Colonic mucosa (tissue), 4 donors: ENCODE measurements around the gene ARHGEF12. TPM values are rescaled to one million over a fixed set of nuclear protein-coding genes. Genes with fewer than 3 reads are reported as not detected.

ENCODE experiments used
- DNase-seq: peaks from one replicate; pipeline ENCODE4 v3.0.0-alpha.2; 2020
- H3K27ac ChIP-seq: fragments of 200-600 bp; one replicate; pipeline ENCODE4 v1.8.0; 2021
- H3K27me3 ChIP-seq: fragments of 200-600 bp; one replicate; pipeline ENCODE4 v1.8.0; 2021
- H3K36me3 ChIP-seq: fragments of 200-600 bp; one replicate; pipeline ENCODE4 v1.8.0; 2021
- H3K4me1 ChIP-seq: fragments of 200-600 bp; one replicate; pipeline ENCODE4 v1.8.0; 2021; ENCODE audit warnings: mild to moderate bottlenecking
- H3K4me3 ChIP-seq: fragments of 200-600 bp; one replicate; pipeline ENCODE4 v1.8.0; 2021
- H3K9ac ChIP-seq, 2 donors: one replicate each; pipeline ENCODE4 v1.7.0; 2013; ENCODE audit warnings: control low read depth in 2 of 2, low read depth in 2 of 2, low read length in 2 of 2
- H3K9me3 ChIP-seq: fragments of 200-600 bp; one replicate; pipeline ENCODE4 v1.8.0; 2021
- intact Hi-C: fragments of 100-400 bp; cut with DNase I; formaldehyde crosslinking; loops from one replicate; pipeline ENCODE4 v1.14.1; 2022
- total RNA-seq, 2 donors: library from RNA; stranded (reverse); fragmentation: NEBNext Ultra II Directional in 1 of 2; extraction: Animal tissue kit (Norgen Biotek cat#: 25700) in 1 of 2; gene quantifications; one replicate each; pipeline ENCODE4 v1.2.1, GENCODE V29; 2021
- TF ChIP-seq, protein P1 (sequence below): fragments of 200-600 bp; IDR thresholded peaks from one replicate; pipeline ENCODE4 v1.8.0; 2022; ENCODE audit warnings: antibody characterized with exemption, mild to moderate bottlenecking
- donor health status: healthy.
- donor health status: DM: no; HTN: no; CAD: no.
- donor health status: DM: no; HTN: no; CAD: no.

Gene ARHGEF12
- 100 to 1,000 TPM in 1 of 2 donors, 10 to 100 TPM in 1; 66.7 to 103 TPM for total RNA-seq

DNA sequence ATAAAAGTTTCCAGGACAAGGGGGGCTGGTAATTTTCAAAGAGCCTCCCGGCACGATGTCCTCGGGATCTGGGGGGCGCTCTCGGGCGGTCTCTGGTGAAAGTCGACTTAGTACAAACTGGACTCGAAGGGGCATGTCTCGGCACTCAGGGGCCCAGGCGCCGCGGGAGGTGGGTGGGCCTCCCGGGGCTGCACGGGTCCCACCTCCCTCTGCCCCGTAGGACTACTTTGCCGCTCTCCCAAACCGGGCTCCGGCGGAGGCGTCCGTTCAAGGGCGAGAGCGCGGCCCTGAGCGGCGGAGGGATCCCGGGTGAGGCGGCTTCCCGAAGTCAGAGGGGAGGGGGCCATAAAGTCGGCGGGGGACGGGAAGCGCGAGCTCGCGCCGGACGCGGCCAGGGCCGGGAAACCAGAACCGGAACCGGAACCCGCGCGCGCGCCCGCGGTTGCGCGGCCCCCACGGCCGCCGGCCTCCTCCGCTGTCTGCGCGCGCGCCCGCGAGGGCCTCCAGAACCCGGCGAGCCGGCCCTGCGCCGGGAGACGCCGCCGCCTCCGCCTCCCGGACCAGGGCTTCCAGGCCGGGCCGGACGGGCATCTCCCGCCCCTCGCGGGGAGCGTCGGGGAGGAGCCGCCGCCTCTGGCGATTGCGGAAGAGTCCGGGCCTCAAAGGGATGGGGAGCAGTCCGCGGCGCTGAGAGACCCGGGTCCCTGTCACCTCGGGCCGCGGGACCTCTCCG lies at the start of gene ARHGEF12:
TSS of gene ARHGEF12 (plus strand) at position 506 of the 733 bp plus-strand sequence. CDS start 831 bp downstream, outside the sequence.
- TF ChIP-seq, protein P1, sequence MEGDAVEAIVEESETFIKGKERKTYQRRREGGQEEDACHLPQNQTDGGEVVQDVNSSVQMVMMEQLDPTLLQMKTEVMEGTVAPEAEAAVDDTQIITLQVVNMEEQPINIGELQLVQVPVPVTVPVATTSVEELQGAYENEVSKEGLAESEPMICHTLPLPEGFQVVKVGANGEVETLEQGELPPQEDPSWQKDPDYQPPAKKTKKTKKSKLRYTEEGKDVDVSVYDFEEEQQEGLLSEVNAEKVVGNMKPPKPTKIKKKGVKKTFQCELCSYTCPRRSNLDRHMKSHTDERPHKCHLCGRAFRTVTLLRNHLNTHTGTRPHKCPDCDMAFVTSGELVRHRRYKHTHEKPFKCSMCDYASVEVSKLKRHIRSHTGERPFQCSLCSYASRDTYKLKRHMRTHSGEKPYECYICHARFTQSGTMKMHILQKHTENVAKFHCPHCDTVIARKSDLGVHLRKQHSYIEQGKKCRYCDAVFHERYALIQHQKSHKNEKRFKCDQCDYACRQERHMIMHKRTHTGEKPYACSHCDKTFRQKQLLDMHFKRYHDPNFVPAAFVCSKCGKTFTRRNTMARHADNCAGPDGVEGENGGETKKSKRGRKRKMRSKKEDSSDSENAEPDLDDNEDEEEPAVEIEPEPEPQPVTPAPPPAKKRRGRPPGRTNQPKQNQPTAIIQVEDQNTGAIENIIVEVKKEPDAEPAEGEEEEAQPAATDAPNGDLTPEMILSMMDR = no peak
- Histone ChIP-seq H3K9me3 (no peaks in the 10 kb centered on the region), H3K36me3 (no peaks in the 10 kb centered on the region), H3K4me1 (peaks cover 8% of the 10 kb centered on the region), H3K27me3 (no peaks in the 10 kb centered on the region), H3K27ac (peak within 1 kb of the TSS; percentile 96), H3K4me3 (peak within 1 kb of the TSS; percentile 96), H3K9ac (peak within 1 kb of the TSS; percentile 79 to 98)
- intact Hi-C loops = loop anchor here (10.0 kb wide), 2 partner anchors 99 to 349 kb away; no protein-coding TSS in a partner anchor
- DNase-seq = peak; percentile 96

DNA sequence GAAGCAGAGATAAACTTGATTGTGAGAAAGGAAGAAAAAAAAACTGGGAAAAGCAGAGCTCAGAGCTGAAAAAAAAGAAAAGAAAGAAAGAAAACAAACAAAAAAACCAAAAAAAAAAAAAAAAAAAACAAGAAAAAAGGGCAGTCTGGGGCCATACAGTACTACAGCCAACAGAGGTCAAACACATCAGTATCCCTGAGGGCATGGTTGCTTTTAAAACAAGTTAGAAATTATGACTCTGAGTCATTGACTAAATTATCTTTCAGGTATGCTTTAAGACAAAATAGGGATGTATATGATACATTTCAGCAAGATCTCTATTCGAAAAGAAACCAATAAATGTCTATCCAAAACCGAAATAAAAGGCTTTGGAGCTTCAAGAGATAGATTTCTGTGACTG lies 48.2 kb upstream of the ARHGEF12 start:
- TF ChIP-seq, protein P1 = no peak
- Histone ChIP-seq H3K9me3 (no peaks in the 10 kb centered on the region), H3K27me3 (no peaks in the 10 kb centered on the region), H3K36me3 (no peaks in the 10 kb centered on the region), H3K4me3 (no peak overlapping the region), H3K9ac (no peak overlapping the region), H3K4me1 (no peaks in the 10 kb centered on the region), H3K27ac (no peak overlapping the region)
- intact Hi-C loops = no loop called here
- DNase-seq = no peak

- Histone ChIP-seq H3K9ac (no peak overlapping the region), H3K4me3 (no peak overlapping the region), H3K27ac (no peak overlapping the region), H3K9me3 (no peaks in the 10 kb centered on the region), H3K36me3 (no peaks in the 10 kb centered on the region), H3K27me3 (no peaks in the 10 kb centered on the region), H3K4me1 (no peaks in the 10 kb centered on the region)
- TF ChIP-seq, protein P1 = no peak
- no peak for DNase-seq
- intact Hi-C loops = no loop called here
These were observed 46.8 kb upstream of the ARHGEF12 start for GRCh38 chr11:120289426-120289825.

DNA sequence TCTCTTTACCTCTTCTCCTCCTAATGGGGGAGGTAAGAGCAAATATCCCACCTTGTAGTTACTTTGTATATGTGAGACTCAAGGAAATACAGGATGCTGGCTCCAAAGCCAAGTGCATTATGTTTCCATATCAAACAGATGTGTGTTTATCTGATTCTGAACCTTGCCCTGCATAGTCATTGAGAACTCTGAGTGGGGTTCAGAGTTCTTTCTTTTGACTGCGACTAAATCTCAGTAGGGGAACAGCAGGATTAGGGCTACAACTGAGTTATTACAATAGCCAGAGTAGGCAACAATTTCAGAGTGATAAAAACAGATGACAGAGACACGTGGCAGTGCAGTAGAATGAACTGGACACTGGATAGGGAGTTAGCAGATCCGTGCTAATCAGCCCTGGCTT lies 45.3 kb upstream of the ARHGEF12 start:
- H3K4me3 ChIP-seq = no peak overlapping the region
- no peak for DNase-seq
- H3K27ac ChIP-seq = no peak overlapping the region
- no peaks in the 10 kb centered on the region for H3K4me1 ChIP-seq
- TF ChIP-seq, protein P1 = no peak
- H3K36me3 ChIP-seq = no peaks in the 10 kb centered on the region
- intact Hi-C loops = no loop called here
- H3K27me3 ChIP-seq = no peaks in the 10 kb centered on the region
- H3K9ac ChIP-seq = no peak overlapping the region
- H3K9me3 ChIP-seq = no peaks in the 10 kb centered on the region

GRCh38 chr11:120293038-120293800 lies 43.0 kb upstream of the ARHGEF12 start:
- Histone ChIP-seq H3K27ac (no peak overlapping the region), H3K36me3 (no peaks in the 10 kb centered on the region), H3K9ac (no peak overlapping the region), H3K9me3 (no peaks in the 10 kb centered on the region), H3K27me3 (no peaks in the 10 kb centered on the region), H3K4me3 (no peak overlapping the region), H3K4me1 (no peaks in the 10 kb centered on the region)
- DNase-seq = no peak
- intact Hi-C loops = no loop called here
- TF ChIP-seq, protein P1 = no peak
